PFSK-1 (cell line): ENCODE measurements around the gene GAGE12G.
"Not testable (repeated sequence)": the region's sequence is repeated elsewhere in the genome, so short reads cannot be mapped to it uniquely, and the experiment has no call there.

ENCODE experiments used
- POLR2AphosphoS5 ChIP-seq: IDR thresholded peaks from 2 replicates; pipeline ENCODE4 v1.6.1; 2012; ENCODE audit warnings: low read depth, mild to moderate bottlenecking, control low read depth, low read length, moderate library complexity
- SIN3A ChIP-seq: IDR thresholded peaks from 2 replicates; pipeline ENCODE4 v1.6.1; 2012; ENCODE audit warnings: mild to moderate bottlenecking, low read length, moderate library complexity, borderline replicate concordance; ENCODE audit not compliant: insufficient read depth
- TAF1 ChIP-seq: IDR thresholded peaks from 2 replicates; pipeline ENCODE4 v1.6.1; 2012; ENCODE audit warnings: low read length, control low read depth, borderline replicate concordance; ENCODE audit not compliant: insufficient read depth

GRCh38 chrX:49531877-49532276 is 38.3 kb upstream of the GAGE12G start, which contains the start of gene GAGE12C:
- not testable (repeated sequence) for TF ChIP-seq TAF1, POLR2AphosphoS5, SIN3A
